GM18907 (cell line): Measurements from ENCODE around the gene JPH2.

Experiments used
- ATAC-seq: cut with Tn5 transposase; IDR thresholded peaks from one replicate; pipeline ENCODE4 v1.9.1; 2021; ENCODE audit warnings: mild to moderate bottlenecking, moderate library complexity; ENCODE audit not compliant: unreplicated experiment

Gene JPH2

DNA sequence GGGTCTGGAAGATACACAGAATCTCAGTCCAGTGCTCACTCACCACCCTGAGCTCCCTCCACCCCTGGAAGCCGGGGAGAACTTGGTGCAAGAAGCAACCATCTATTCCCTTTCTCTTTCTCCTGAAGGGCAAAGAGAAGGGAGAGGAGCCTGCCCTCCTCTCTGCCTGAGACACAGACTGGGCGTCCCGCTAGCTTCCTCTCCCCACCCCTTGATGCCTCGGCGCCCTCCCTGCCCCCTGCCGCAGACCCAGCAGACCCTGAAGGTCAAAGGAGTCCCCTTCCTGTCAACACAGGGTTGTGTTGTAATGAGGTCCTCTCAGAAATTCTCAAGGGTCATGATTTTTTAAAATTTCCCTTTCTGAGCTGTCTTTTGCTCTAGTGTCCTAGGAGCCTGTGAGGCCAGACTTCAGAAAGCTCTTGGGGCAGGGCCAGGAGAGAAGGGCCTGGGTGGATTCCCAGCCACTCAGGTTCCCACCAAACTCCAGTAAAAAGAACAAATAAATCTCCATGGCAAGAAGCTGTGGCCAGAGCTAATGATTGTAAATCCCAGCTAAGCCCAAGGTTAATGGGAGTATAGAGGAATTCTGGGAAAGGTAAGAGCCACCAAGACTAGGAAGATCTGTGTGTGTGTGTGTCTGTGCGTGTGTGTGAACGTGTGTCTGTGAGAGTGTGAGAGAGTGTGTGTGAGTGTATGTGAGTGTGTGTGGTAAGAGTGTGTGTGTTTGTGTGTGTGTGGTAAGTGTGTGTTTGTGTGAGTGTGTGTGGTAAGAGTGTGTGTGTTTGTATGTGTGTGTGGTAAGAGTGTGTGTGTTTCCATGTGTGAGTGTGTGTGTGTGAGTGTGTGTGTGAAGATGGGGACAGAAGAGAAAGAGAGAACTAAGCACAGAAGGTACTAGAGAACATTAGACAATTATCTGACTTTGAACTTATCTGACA, 1.1 kb upstream of the JPH2 start:
- no peak for ATAC-seq

DNA sequence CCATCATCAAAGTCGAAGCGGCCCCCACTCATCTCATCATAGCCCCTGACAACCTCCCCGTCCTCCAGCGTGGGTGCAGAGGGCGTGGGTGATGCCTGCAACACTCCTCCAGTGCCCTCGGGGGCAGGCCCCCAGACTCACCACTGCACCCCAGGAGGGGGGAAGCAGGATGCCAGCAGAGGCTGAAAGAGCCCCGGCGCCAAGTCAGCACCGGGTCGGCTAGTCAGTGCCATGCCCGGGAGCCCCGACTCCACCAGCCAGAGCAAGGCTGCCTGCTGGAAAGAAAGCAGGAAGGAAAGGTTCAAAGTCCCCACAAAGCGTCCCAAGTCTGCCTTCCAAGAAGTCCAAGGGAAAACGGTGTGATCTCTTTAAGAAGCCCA, 324 bp downstream of the JPH2 start:
- ATAC-seq: no peak

DNA sequence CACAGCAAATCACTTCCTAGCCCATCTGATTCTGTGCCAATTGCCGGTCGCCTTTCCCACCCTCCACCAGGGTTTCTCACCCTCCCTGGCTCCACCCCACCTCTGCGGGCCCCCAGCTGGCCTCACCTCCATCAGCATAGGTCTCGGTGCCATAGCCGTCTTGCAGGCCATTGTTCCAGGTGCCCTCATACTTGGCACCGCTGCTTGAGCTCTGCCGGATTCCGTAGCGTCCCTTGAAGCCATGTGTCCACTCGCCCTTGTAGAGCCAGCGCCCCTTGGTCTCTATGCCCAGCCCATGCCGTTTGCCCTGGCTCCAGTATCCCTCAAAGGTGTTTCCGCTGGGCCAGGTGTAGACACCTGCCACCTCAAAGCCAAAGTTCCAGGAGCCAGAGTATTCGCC, 787 bp downstream of the JPH2 start:
- ATAC-seq: no peak

DNA sequence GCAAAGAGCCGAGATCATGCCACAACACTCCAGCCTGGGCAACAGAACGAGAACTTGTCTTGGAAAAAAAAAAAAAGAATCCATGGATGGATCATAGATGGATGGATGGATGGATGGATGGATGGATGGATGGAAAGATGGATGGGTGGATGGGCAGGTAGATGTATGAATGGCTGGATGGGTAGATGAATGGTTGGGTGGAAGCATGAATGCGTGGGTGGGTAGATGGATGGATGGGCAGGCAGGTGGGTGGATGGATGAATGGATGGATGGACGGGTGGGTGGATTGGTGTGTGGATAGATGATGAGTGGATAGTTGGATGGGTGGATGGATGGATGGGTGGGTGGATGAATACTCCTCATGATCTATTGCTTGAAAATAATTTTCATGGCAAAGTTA, 1.4 kb downstream of the JPH2 start:
- no peak for ATAC-seq

DNA sequence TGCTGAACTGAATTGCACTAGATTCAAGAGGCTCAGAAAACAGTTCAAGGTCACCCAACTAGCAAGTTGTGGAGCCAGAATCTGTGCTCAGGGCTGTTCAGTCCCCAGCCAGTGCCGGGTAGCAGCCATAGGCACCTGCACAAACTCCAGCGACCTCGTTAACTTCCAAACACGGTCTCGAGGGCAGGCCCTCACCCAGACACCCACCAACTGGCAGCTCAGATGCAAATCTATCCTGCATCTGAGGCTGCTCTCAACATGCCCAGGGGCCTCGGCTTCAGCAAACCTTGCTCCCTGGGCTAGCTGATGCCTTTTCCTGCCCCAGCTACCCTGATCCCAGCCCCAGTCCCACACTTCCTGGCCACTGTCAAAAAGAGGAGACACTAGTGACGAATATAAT, 3.7 kb downstream of the JPH2 start:
- ATAC-seq: no peak

DNA sequence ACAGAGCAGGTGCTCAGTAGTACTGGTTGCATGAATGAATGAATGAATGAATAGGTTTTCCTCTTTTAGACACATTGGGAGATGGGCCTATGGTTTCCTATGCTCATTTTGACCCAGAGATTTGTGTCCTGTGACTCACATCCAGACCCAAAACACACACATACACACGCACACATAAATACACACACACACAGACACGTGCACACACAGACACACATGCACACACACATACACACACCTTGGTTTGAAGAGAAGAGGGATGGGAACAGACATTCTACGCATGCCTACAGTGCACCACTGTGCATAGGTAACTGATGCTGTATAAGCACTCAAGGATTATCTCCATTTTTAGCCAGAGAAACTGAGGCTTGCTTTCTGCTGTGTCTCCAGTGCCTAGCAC, 4.1 kb downstream of the JPH2 start:
- no peak for ATAC-seq

DNA sequence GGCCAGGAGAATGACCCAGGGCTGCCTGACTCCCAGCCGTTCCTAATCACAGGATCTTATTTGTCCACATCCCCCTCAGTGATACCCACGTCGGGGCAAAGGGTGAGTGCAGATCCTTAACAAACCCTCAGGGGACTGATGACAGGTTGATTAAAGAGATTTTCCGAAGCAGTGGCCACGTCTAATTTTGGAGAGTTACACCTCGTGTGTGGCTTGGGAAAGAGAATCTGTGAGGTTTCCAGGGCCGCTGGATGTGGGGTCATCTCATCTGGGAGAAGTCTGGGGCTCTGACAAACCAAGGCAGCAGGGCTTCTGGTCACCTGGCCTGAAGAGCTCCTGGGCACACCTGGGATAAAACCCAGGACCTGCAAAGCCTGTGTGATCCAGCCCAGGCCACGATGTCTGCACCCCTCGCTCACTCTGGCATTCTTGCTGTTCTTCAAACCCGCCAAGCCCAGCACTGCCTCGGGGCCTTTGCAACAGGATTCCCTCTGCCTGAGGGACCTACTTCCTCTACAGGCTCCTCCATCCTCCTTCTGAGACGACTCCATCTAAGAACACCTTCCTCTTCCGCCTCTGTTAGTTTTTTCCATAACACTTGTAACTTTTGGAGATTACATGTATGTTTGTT, 4.7 kb downstream of the JPH2 start:
- no peak for ATAC-seq

DNA sequence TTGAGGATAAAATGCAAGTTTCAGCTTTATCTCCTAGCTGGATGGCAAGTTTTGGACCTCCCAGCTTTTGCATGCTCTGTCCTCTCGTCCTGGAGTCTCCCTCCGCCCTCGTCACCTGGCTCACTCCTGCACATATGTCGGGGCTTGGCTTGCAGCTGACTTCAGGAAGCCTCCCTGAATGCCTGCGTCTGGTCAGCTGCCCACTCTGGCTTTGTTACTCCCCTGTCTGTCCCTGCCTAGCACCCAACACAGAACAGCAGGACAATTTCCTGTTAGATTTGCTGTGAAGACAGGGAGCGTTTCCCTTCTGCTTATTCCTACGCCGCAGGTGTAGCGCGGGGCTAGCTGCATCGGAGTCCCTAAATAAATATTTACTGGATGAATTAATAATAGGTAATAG, 5.4 kb downstream of the JPH2 start:
- no peak for ATAC-seq

DNA sequence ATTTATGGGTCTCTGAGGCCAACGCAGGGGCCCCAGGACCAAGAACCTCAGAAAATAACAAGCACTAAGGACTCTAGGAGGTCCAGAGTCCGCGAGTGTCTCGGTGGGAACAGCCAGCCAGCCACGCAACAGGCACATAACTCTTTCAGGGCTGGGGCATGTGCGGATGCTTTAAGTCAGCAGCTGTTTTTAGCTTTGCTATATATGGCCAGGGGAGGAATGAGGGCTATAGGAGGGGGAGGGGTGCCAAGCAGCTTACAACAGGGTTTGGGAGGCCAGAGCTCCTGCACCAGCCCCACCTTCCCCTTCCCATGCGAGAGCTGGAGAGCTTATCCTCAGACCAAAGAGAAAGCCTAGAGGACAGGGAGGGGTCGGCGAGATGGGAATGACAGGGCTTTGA, 6.2 kb downstream of the JPH2 start:
- no peak for ATAC-seq

DNA sequence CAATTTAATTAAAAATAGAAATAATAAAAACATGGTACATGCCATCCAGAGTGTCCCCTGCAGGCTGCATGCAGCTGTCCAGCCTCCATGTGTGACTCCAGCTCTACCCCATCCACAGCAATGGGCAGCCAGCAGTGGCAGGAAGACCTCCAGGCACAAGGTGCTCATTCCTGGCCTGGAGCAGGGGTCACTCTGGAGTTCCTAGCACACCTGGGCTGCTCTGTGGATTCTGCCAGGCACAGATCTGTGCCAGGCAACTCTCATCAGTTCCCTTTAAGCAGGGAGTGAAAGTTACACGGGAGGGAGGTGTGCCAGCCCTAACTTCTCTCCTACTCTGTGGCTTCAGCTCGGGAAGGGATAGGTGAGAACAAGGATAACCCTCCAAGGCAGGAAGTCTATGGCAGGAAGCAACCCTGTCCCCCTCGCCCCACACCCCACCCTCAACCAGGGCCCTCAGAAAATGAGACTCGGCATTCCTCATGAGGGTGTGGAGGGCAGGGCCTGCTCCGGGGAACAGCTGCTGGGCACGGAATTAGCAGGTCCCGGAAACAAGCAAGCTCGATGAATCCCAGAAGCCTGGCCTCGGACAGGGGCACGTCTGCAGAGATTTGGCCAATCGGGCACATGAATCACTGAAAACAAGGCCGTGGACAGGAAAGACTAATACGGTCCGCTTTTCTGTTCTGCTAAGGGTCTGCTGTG, 10.0 kb downstream of the JPH2 start:
- ATAC-seq: no peak

DNA sequence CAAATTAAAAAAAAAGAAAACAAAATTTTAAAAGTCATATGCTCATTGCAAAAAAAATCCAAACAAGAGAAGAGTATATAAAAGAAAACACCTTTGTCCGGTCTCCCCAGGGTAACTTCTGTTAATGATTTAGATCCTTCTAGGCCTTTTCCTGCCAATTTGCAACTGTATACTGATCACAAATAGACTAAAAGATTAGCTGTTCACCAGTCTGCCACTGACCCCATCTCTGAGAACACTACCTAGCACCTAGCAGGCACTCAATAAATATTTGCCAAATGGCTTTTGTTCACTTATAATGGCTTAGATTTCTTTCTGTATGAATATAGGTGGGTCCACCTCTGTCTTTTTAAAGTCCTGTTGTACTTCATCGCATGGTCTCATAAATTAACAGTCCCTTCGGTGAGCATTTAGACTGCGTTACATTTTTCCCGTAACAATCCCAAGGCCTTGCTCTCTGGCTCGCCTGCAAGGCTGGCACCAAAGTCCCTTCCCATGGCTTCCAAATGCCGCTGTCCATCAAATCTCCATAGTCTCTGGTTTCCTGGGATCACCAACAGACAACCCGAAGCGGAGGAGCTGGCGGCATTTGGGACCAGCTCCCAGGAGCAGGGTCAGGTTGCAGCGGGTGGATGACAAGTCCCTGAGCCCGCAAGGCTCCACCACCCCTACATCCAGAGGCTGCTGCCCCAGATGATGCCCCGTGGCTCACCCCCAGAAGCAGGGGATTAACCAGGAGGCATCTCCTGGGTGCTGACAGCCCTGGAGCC, 11.8 kb downstream of the JPH2 start:
- ATAC-seq: no peak

DNA sequence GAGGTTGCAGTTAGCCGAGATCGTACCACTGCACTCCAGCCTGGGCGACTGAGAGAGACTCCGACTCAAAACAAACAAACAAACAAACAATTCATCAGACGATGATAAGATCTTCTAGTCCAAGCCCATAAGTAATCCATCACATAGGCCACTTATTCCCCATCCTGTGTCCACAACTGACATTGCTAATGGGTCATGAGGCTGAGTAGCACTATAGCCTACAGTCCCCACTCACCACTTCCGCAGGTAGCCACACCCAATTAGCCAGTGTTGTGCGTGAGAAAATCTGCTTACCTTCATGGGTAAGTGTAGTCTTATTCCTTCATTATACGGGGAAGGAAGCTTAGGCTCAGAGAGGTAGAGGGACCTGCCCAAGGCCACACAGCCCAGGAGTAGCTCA, 13.1 kb downstream of the JPH2 start:
- no peak for ATAC-seq

DNA sequence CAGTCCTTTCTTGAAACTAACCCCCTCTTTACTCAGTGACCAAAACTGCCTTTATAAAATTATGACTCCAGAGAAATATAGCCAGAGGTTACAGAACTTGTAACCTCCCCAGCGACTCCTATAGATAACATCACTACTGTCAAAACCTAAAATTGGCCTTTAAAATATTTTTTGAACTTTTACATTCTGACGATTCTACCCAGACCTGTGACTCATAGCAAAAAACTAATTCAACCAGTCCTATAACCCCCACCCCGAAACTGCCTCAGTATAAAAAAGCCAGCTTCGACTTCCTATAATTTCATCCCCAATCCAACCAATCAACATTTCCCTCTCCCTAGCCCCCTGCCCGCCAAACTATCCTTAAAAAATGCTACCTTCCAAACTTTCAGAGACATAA, 13.9 kb downstream of the JPH2 start:
- no peak for ATAC-seq

DNA sequence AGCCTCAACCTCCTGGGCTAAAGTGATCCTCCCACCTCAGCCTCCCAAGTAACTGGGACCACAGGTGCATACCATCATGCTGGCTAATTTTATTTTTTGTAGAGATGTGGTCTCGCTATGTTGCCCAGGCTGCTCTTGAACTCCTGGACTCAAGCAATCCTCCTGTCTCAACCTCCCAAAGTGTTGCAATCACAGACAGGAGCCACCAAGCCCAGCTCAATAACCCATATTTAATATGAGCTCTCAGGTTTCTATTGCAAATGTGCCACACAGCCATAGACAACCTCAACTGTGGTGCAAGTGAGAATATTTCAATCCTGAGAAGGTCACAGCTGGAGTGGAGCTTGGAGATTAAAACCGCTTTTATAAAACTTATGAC, 14.4 kb downstream of the JPH2 start:
- no peak for ATAC-seq

DNA sequence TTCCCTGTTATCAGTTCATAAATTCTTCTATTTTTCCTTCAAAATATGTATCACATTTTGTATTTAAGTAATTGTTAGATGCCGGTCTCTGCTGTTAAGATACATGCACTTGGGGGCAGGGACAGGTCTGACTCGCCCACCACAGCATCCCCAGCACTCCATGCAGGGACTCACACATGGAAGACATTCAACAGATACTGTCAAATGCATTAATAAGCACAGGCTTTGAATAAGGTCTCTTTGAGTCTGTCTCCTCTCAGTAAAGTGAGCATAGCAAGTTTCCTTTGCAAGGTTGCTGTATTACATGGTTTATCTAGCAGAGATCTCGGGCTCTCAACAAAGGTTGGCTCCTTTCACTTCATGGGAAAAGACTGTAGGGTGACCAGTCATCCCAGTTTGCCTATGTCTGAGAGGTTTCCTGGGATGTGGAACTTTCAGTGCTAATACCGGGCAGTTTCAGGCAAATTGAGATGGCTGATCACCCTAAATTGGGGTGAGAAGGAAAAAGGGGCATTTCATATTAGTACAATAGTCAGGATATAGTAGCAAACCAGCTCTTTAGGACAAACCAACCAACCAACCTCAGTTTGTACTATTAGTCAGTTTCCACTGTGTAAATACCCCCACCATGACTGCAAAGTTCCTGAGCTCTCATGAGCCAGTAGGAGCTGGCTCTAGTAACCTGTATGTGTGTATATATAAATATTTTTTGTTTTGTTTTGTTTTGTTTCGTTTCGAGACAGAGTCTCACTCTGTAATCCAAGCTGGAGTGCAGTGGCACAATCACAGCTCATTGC, 15.0 kb downstream of the JPH2 start:
- no peak for ATAC-seq

DNA sequence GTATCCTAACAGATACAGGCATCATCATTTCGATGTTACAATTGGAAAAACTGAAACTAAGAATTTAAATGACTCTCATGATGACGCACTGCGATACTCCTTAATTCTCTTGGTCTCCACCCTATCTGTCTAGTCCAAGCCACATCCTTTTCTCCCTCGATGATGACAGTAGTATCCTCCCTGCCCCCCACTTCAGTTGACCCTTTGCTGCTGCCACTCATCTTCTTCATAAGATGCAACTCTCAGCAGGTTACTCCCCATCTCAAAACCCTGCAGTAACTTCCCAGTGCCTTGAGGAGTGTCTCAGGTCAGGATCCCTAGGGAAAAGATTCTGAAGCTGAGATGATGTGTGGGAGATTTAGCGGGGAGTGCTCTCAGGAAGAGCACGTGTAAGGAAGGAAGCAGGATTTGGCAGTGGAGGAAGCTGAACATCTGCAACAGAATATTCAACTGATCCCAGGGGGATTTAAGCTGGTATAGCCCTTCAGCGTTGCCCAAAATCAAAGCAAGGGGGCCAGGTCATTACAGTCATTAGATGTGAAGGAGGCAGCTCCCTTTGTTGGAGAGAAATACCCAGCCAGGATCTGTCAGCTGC, 16.1 kb downstream of the JPH2 start:
- ATAC-seq: no peak

DNA sequence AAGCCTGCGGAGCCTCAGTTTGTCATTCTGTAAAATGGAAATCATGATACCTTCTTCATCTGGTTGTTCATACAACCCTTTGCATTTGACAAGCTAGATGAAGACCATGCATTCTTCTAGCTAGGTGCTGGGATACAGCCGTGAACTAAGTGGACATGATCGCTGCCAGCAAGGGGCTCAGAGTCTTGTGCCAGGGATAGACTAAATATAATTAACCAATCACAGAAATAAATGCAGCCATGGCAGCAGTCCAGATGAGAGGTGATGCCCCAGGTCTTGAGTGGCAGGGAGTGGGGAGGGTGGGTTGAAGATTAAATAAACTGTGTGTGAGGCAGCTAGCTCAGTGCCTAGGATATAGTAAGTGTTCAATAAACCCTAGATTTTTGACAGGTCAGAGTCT, 19.3 kb downstream of the JPH2 start:
- ATAC-seq: no peak

DNA sequence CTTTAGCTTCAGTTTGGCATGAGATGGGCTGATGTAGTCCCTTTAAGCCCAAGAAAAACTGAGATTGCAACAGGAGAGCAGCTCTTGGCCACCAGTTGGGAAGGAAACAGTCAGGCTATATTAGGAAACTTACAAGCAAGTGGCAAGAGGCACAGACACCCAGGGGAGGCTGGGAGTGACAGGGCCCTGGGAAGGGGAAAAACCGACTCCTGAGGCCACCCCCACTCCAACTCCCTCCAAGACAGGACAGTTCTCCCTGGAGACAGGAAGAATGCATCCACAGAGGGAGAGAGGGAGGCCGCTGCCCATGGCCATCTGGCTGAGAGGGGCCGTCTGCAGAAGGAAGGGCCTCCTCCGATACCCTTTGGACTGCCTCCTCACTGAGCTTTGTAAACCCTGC, 20.5 kb downstream of the JPH2 start:
- no peak for ATAC-seq

DNA sequence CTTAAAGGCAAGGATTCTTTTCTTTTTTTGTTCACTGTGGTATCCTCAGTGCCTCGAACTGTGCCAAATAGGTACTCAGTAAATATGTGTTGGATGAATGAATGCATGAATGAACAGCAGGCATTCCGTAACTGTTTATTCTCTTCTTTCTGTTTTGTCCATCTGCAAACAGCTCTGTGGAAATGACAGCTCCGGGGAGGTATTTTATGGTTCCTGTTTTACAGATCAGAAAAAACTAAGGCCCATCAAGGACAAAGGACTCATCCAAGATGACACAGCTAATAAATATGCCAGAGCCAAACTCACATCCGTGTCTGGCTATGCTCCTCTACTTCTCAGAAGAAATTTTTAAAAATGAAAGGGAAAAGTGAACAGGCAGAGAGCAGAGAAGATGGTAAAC, 21.0 kb downstream of the JPH2 start:
- no peak for ATAC-seq

DNA sequence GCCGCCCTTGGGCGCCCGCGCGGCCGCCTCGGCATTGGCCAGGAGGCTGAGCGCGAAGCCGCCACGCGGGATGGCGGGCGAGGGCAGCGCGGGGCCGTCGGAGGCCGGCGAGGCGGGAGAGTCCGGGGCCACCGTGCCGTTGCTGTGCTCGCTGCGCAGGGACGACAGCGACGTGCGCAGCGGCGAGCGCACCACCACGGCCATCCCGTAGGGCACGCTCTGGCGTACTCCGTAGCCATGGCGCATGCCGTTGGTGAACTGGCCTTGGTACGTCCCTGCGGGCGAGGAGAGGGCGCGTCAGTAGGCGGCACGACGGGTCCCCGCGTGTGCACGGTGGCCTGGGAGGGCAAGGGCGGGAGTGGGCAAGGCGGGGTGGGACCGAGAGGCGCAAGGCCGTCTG, 26.9 kb downstream of the JPH2 start:
- no peak for ATAC-seq
